Motor neuron (in vitro differentiated cells): ENCODE measurements around the gene PREX1. TPM values are rescaled to one million over a fixed set of nuclear protein-coding genes. Genes with fewer than 3 reads are reported as not detected.

Experiments used
- ATAC-seq, 8 experiments: fragments of 200-7000 bp; cut with Tn5 transposase; replicated peaks in 6 of 8; 2 replicates each; pipeline ENCODE4 v1.8.0; 2021; ENCODE audit warnings: mild to moderate bottlenecking in 8 of 8, moderate library complexity in 8 of 8
- H3K27ac ChIP-seq, 2 donors: fragments of 250-450 bp; sonication (Bioruptor Pico); 2 replicates each; pipeline ENCODE4 v1.9.0; 2021; ENCODE audit warnings: antibody characterized with exemption in 2 of 2, mild to moderate bottlenecking in 2 of 2, moderate library complexity in 1 of 2
- H3K4me1 ChIP-seq, 2 donors: fragments of 250-450 bp; sonication (Bioruptor Pico); replicated peaks in 1 of 2; 2 replicates each; pipeline ENCODE4 v1.6.1; 2021; ENCODE audit warnings: antibody characterized with exemption in 2 of 2, mild to moderate bottlenecking in 2 of 2, moderate library complexity in 1 of 2
- H3K4me3 ChIP-seq, 5 donors: fragments of 250-450 bp; sonication (Bioruptor Pico); 2 replicates each; pipeline ENCODE4 v1.9.0; 2021; ENCODE audit warnings: antibody characterized with exemption in 5 of 5, mild to moderate bottlenecking in 5 of 5, moderate library complexity in 4 of 5
- WGBS, 10 experiments: fragments of 450-650 bp; shearing (Covaris generic); methylation state at CpG; one replicate each; pipeline ENCODE4 v1.0.0; 2022; 5-methylcytosine and 5-hydroxymethylcytosine counted together
- in situ Hi-C, 9 experiments: fragments of 400-800 bp; cut with MboI; loops; one replicate each; pipeline ENCODE4 v1.15.0; 2021; ENCODE audit warnings: low sequenced_read_pairs in 9 of 9, low pct_unique_long_range_greater_than_20kb in 2 of 9; ENCODE audit not compliant: unreplicated experiment in 9 of 9
- total RNA-seq, 8 experiments: library from RNA; unstranded; fragments of 300-600 nt; gene quantifications; 2 replicates each; pipeline versions ENCODE4 v1.2.3 to v1.2.4, GENCODE V29; 2022

The PREX1 gene
- total RNA-seq, 8 experiments from 2014 or later, result 10.1 to 54.9 (median 27.0) TPM

DNA sequence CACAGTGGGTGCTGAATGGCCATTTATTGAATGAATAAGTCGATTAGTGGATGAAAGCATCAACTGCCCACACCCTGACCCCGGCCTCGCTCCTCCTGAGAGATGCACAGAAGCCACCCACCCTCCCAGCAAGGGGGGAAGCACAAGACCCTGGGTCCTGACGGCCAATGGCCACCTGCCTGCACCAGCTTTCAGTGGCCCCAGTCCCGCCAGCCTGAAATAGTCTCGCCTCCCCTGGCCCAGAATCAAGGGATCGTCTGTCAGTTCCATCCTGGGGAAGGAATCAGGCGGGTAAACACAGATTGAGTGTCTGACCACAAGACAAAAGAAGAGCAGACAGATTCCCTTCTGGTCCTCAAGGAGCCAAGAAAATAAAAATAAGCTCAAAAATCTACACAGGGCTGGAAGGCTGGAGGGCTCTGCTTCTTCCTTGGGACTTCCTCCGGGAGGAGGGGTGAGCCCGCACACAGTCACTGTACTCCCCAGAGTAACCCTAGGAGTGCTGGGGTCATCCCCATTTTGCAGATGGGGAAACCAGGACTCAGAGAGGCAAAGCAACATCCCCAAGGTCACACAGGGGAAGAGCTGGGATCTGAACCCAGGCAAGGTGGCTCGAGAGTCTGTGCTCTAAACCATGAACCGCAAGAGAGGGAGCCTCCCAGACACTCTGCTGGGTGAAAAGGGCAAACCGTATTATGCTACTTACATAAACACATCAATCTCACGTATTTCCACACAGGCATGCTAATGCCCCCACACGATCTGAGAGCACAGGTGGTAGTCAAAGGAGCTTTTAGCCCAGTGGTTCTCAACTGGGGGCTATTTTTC lies 7.8 kb downstream of the PREX1 start:
- ATAC-seq, result peak in 6 of 8 experiments; percentile 6 to 62 (median 52)
- 20 to 81% (median 58%) methylated on average over 1 to 7 of the region's 15 CpGs; no CpG with 5 or more reads in 3 of the 10 experiments for WGBS, 10 experiments
- H3K4me3 ChIP-seq, result no peak overlapping the region
- in situ Hi-C loops, result no loop called here
- no peak overlapping the region for H3K27ac ChIP-seq
- H3K4me1 ChIP-seq, result peaks cover 14 to 30% of the 10 kb centered on the region in 2 donors

GRCh38 chr20:48819089-48819488 lies 8.7 kb downstream of the PREX1 start:
- ATAC-seq, result no peak
- Histone ChIP-seq H3K4me1 (peaks cover 9 to 23% of the 10 kb centered on the region in 2 donors), H3K27ac (no peak overlapping the region), H3K4me3 (no peak overlapping the region)
- in situ Hi-C loops, result no loop called here
- WGBS, 10 experiments, result 83 to 100% (median 100%) methylated on average over 1 to 3 of the region's 3 CpGs; no CpG with 5 or more reads in 4 of the 10 experiments

DNA sequence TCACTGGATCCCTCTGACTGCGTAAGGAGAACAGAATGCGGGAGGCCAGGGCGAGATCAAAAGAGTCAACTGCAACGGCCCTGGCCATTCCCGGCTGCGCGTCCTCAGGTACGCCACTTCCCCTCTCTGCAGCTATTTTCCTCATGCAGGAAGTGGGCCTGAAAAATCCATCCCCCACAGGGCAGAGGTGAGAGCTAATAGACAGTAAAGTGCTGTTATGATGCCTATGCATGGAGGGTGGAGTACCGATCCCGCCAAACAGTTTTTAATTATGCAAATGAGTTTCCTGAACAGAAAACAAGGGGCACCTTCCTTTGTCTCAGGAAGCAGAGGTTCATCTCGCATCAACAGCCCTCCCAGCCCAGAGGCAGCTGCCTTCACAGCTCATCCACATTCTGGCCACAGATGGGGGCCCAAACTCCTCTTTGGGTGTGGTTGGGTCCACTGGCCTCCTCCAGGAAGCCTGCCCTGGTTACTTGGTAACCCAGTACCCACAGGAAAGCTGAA lies 9.3 kb downstream of the PREX1 start:
- Histone ChIP-seq H3K27ac (no peak overlapping the region), H3K4me3 (no peak overlapping the region), H3K4me1 (peaks cover 9 to 20% of the 10 kb centered on the region in 2 donors)
- peak in 3 of 8 experiments; percentile 72 to 88 (median 77) for ATAC-seq
- in situ Hi-C loops, result no loop called here
- 0 to 81% (median 52%) methylated on average over 1 to 10 of the region's 11 CpGs; no CpG with 5 or more reads in 3 of the 10 experiments for WGBS, 10 experiments

DNA sequence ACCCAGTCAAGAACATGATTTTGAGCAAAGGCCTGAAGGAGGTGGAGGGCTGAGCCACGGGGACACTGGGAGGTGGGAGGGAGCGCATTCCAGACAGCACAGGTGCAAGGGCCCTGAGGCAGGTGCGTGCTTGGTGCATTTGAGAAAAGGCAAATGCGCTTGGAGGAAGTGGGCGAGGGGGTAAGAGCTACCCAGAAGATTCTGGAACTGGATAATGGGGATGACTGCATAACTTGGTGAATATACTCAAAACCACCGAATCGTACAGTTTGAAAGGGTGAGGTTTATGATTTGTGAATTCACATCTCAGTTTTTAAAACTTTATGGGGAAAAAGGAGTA lies 9.8 kb downstream of the PREX1 start:
- WGBS, 10 experiments, result 80 to 100% (median 92%) methylated on average over 1 to 7 of the region's 7 CpGs; no CpG with 5 or more reads in 2 of the 10 experiments
- in situ Hi-C loops, result no loop called here
- Histone ChIP-seq H3K4me3 (no peak overlapping the region), H3K27ac (no peak overlapping the region), H3K4me1 (peaks cover 9 to 20% of the 10 kb centered on the region in 2 donors)
- no peak for ATAC-seq

DNA sequence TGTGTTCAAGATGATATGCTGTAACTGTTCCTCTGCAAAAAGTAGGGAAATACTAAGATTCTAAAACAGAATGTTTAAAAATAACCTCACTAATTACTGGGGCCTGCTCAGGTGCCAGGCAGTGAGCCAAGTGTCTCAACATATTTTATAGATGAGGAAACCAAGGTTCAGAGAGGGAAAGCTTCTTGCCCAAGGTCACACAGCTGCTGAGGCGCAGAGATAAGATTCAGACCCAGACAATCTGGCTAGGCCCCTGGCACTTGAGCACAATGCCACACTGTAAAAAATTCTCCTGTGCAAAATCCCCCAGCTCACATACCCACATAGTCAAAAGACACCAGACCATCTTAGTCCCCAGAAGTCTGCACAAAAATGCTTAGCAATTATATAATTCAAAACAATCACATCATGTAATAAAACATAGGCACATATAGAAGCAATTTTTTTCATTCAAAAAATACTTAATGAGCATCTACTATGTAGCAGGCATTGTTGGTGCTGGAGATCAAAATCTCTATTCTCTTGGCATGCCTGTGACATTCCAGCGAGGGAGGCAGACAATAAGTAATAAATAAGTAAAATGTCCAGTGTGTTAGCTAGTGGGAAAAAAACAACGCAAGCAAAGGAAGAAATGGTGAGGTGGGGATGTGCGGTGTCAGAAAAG lies 10.3 kb downstream of the PREX1 start:
- ATAC-seq, result no peak
- in situ Hi-C loops, result no loop called here
- Histone ChIP-seq H3K4me1 (peaks cover 9 to 20% of the 10 kb centered on the region in 2 donors), H3K4me3 (no peak overlapping the region), H3K27ac (no peak overlapping the region)
- 67 to 100% (median 95%) methylated on average over 1 to 4 of the region's 4 CpGs for WGBS, 10 experiments

DNA sequence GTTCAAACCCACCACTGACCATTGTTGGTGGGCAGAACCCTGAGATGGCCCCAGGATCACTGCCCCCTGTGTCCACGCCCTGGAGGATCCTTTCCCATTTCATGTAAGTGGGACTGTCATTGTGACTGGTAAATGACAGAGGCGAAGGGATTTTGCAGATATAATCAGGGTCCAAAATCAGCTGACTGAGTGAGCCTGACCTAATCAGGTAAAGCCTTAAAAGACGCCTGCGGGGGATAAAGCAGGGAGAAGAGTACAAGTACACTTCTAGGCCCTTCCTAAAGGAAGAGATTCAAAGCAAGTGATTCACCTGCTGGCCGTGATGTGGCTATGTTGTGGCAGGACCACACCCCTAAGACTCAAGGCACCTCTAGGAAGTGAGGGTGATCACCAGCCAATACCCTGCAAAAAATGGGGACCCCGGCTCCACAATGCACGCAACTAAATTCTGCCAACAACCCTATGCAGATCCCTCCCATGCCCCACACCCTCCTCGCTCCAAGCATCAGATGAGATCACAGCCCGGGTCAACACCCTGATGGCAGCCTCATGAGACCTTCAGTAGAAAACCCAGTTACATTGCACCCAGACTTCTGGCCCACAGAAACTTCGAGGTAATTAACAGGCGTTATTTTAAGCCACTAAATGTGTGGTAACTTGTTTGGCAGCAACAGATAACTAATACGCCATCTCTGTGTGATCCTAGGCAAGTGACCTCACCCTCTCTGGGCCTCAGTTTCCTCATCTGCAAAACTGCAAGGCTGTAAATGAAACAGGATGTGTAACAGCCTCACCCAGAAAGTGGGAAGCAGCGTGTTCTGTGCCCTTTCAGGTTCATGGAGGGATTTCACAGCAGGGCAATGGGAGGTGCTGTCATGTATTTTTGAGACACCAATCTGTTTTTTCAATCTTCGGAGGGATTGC lies 11.3 kb downstream of the PREX1 start:
- Histone ChIP-seq H3K4me3 (no peak overlapping the region), H3K4me1 (peaks cover 9 to 20% of the 10 kb centered on the region in 2 donors), H3K27ac (no peak overlapping the region)
- 58 to 97% (median 82%) methylated on average over 1 to 9 of the region's 14 CpGs; no CpG with 5 or more reads in 1 of the 10 experiments for WGBS, 10 experiments
- in situ Hi-C loops, result no loop called here
- ATAC-seq, result no peak

GRCh38 chr20:48815537-48815936 lies 12.3 kb downstream of the PREX1 start:
- ATAC-seq, result no peak
- in situ Hi-C loops, result no loop called here
- H3K4me3 ChIP-seq, result no peak overlapping the region
- WGBS, 10 experiments, result 85 to 100% (median 94%) methylated on average over 2 to 8 of the region's 12 CpGs; no CpG with 5 or more reads in 3 of the 10 experiments
- peaks cover 6 to 16% of the 10 kb centered on the region in 2 donors for H3K4me1 ChIP-seq
- H3K27ac ChIP-seq, result no peak overlapping the region

DNA sequence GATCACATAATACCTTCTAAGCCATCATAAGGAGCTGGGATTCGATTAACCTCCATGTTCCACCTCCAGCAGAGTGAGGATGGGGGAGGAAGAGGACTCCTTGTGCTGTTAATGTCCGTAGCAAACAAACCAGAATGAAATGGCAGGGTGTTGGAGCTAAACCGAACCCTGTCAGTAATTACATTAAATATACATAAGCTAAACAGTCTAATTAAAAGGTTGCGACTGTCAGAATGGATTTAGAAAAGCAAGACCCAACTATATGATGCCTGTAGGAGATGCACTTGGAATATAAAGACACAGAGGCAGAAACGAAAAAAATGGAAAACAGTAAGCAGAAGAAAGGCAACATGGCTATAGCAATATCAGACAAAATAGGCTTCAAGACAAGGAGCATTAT lies 13.2 kb downstream of the PREX1 start:
- in situ Hi-C loops, result no loop called here
- no peak overlapping the region for H3K4me3 ChIP-seq
- no peak for ATAC-seq
- peaks cover 0 to 7% of the 10 kb centered on the region in 2 donors for H3K4me1 ChIP-seq
- no peak overlapping the region for H3K27ac ChIP-seq
- WGBS, 10 experiments, result 69 to 98% (median 86%) methylated on average over 2 to 5 of the region's 5 CpGs; no CpG with 5 or more reads in 1 of the 10 experiments

- Histone ChIP-seq H3K4me1 (peaks cover 0 to 6% of the 10 kb centered on the region in 2 donors), H3K27ac (no peak overlapping the region), H3K4me3 (no peak overlapping the region)
- WGBS, 10 experiments, result 60 to 100% (median 77%) methylated on average over 1 to 5 of the region's 5 CpGs; no CpG with 5 or more reads in 2 of the 10 experiments
- no peak for ATAC-seq
- in situ Hi-C loops, result no loop called here
Observed at GRCh38 chr20:48813930-48814546, 13.8 kb downstream of the PREX1 start.

DNA sequence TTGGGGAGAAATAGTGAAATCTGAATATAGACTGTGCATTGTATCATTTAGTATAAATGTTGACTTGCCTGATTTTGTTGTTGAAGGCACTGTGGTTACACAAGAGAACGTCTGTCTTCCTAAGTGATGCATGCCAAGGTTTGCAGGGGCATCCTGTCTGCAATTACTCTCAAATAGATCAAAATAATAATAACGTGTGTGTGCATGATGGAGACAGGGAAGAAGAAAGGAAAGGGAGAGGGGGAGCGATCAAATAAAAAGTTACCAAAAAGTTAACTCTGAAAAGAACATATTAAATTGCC lies 14.4 kb downstream of the PREX1 start:
- no peak for ATAC-seq
- in situ Hi-C loops, result no loop called here
- 14 to 100% (median 71%) methylated on average over 1 to 3 of the region's 3 CpGs; no CpG with 5 or more reads in 2 of the 10 experiments for WGBS, 10 experiments
- Histone ChIP-seq H3K4me1 (peaks cover 0 to 2% of the 10 kb centered on the region in 2 donors), H3K4me3 (no peak overlapping the region), H3K27ac (no peak overlapping the region)

GRCh38 chr20:48812600-48813445 lies 15.0 kb downstream of the PREX1 start:
- Histone ChIP-seq H3K4me1 (peaks cover 3 to 6% of the 10 kb centered on the region in 2 donors), H3K4me3 (no peak overlapping the region), H3K27ac (no peak overlapping the region)
- peak in 1 of 8 experiments; percentile 25 for ATAC-seq
- in situ Hi-C loops, result no loop called here
- 65 to 100% (median 88%) methylated on average over 1 to 10 of the region's 15 CpGs for WGBS, 10 experiments
